HEK293T (cell line): ENCODE measurements around the gene GDF2.

Experiments
- CTCF ChIA-PET: fragments of 350-600 bp; formaldehyde crosslinking; extraction: SDS; loops from one replicate; lab custom pipeline; 2021; ENCODE audit warnings: antibody characterized with exemption, inconsistent platforms; lab: Yijun Ruan, JAX
- POLR2A ChIA-PET: fragments of 350-600 bp; formaldehyde crosslinking; extraction: SDS; loops from one replicate; lab custom pipeline; 2020; ENCODE audit warnings: antibody characterized with exemption, inconsistent platforms; lab: Yijun Ruan, JAX
- DNase-seq: peaks from one replicate; pipeline ENCODE4 v3.0.0; 2012; ENCODE audit warnings: mixed read lengths; ENCODE audit errors: extremely low spot score
- ARNT ChIP-seq: fragments of 450-650 bp; IDR thresholded peaks from 2 replicates; pipeline ENCODE4 v1.6.1; 2017; ENCODE audit warnings: mild to moderate bottlenecking
- BHLHE40 ChIP-seq: fragments of 450-650 bp; IDR thresholded peaks from 2 replicates; pipeline ENCODE4 v1.6.1; 2016; ENCODE audit warnings: mild to moderate bottlenecking, moderate library complexity, borderline replicate concordance
- CTBP1 ChIP-seq: fragments of 450-650 bp; IDR thresholded peaks from 2 replicates; pipeline ENCODE4 v1.6.1; 2016; ENCODE audit warnings: borderline replicate concordance
- ELF4 ChIP-seq: fragments of 450-650 bp; IDR thresholded peaks from 2 replicates; pipeline ENCODE4 v1.6.1; 2017; ENCODE audit warnings: antibody characterized with exemption
- FOXA1 ChIP-seq: fragments of 450-650 bp; IDR thresholded peaks from 2 replicates; pipeline ENCODE4 v1.6.1; 2016; ENCODE audit warnings: mild to moderate bottlenecking
- FOXK2 ChIP-seq: fragments of 450-650 bp; IDR thresholded peaks from 2 replicates; pipeline ENCODE4 v1.6.1; 2016; ENCODE audit warnings: mild to moderate bottlenecking
- FOXM1 ChIP-seq: fragments of 450-650 bp; IDR thresholded peaks from 2 replicates; pipeline ENCODE4 v1.6.1; 2017; ENCODE audit warnings: mild to moderate bottlenecking, borderline replicate concordance
- HDGF ChIP-seq: fragments of 450-650 bp; IDR thresholded peaks from 2 replicates; pipeline ENCODE4 v1.6.1; 2017; ENCODE audit warnings: antibody characterized with exemption, borderline replicate concordance
- L3MBTL2 ChIP-seq: fragments of 450-650 bp; conservative IDR thresholded peaks from 2 replicates; pipeline ENCODE4 v1.6.1; 2016; ENCODE audit warnings: mild to moderate bottlenecking
- LEF1 ChIP-seq: fragments of 450-650 bp; IDR thresholded peaks from 2 replicates; pipeline ENCODE4 v1.6.1; 2017; ENCODE audit warnings: mild to moderate bottlenecking, borderline replicate concordance
- NFRKB ChIP-seq: fragments of 450-650 bp; IDR thresholded peaks from 2 replicates; pipeline ENCODE4 v1.6.1; 2016; ENCODE audit warnings: mild to moderate bottlenecking, moderate library complexity
- PKNOX1 ChIP-seq: fragments of 450-650 bp; IDR thresholded peaks from 2 replicates; pipeline ENCODE4 v1.6.1; 2016
- SP1 ChIP-seq: fragments of 450-650 bp; IDR thresholded peaks from 2 replicates; pipeline ENCODE4 v1.6.1; 2017
- SUZ12 ChIP-seq: fragments of 450-650 bp; IDR thresholded peaks from 2 replicates; pipeline ENCODE4 v1.6.1; 2016; ENCODE audit warnings: mild to moderate bottlenecking
- TARDBP ChIP-seq: fragments of 450-650 bp; IDR thresholded peaks from 2 replicates; pipeline ENCODE4 v1.6.1; 2016
- ZNF384 ChIP-seq: fragments of 450-650 bp; IDR thresholded peaks from 2 replicates; pipeline ENCODE4 v1.6.1; 2016

The GDF2 gene

DNA sequence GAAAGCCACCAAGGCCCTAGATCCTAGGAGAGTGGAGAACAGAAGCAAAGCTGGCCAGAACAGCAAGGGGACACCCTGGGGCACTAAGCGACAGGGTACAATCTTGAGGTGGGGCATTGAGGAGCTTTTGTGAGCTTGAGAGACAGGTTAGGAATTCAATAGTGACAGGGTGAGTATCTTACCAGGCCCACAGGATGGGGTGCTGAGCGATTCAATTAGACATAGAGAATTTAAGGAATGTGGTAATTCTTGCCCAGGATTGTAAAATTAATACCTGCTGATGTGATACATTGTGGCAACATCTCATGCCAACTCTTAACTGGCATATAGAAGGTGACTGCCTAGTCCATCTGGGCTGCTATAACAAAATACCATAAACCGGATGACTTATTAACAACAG lies 39.9 kb downstream of the GDF2 start:
- TF ChIP-seq FOXK2 (no peak), ELF4 (no peak), LEF1 (no peak), HDGF (no peak), CTBP1 (no peak), ZNF384 (no peak), PKNOX1 (no peak), BHLHE40 (no peak), FOXM1 (no peak), SP1 (no peak), FOXA1 (no peak), NFRKB (no peak), ARNT (no peak), TARDBP (no peak)
- POLR2A ChIA-PET, result interaction anchor here (1.0 kb wide), 1 partner anchor 20 kb away, joined by 3 read pairs; no protein-coding TSS in a partner anchor
- CTCF ChIA-PET, result interaction anchor here (0.7 to 0.9 kb wide), 6 partner anchors 9 to 369 kb away, joined by 3 to 4 read pairs (median 4); no protein-coding TSS in a partner anchor
- DNase-seq, result no peak

DNA sequence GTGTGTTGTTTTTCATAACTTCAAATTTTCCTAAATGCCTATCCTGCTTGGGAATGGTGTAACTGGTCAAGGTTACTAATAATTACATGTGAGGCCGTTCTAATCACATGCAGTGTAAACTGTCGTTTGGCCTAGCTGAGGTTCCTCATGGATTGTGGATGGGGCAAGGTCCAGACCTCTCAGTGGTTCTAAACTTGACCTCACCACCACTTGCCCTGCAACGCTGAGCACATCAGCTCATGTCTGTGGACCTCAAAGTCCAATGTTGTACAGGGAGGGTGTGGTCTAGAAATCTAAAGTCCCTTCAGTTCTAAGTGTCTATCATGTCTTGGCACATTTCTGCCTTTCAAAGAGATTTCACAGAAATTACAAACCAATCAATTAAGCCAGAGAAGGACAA lies 41.5 kb downstream of the GDF2 start:
- ChIA-PET POLR2A (no interaction called here), CTCF (interaction anchor here (0.5 to 0.7 kb wide), 2 partner anchors 14 to 23 kb away, joined by 3 read pairs; no protein-coding TSS in a partner anchor)
- TF ChIP-seq ZNF384 (no peak), FOXM1 (no peak), SP1 (no peak), LEF1 (no peak), TARDBP (no peak), ARNT (no peak), BHLHE40 (no peak), NFRKB (no peak), SUZ12 (no peak), ELF4 (no peak), L3MBTL2 (no peak), PKNOX1 (no peak), CTBP1 (no peak), HDGF (no peak), FOXA1 (no peak), FOXK2 (no peak)
- DNase-seq, result no peak

DNA sequence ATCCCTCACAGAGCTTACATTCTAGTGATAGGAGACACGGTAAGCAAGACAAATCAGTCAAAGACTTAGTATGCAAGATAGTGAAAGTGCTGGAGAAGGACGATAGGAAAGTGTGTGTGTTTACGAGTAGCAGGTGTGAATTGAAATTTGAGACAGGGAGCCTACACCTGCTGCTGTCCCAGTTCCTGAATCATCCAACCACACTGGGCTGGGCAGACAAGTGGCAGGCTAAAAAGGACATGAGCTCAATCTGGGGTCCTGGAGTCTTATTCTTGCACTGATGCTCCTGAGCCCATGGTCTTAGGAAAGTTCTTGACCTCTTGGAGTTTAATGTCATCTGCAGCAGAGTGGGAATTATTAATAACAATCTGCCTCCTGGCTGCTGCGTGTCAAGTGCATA lies 42.1 kb downstream of the GDF2 start:
- POLR2A ChIA-PET, result no interaction called here
- DNase-seq, result no peak
- CTCF ChIA-PET, result no interaction called here
- TF ChIP-seq ELF4 (no peak), PKNOX1 (no peak), NFRKB (no peak), SUZ12 (no peak), SP1 (no peak), TARDBP (no peak)

GRCh38 chr10:47364911-47365310 lies 42.7 kb downstream of the GDF2 start:
- no peak for TF ChIP-seq SP1
- ChIA-PET CTCF (no interaction called here), POLR2A (no interaction called here)
- no peak for DNase-seq

- ChIA-PET CTCF (no interaction called here), POLR2A (interaction anchor here (1.0 kb wide), 1 partner anchor 9 kb away, joined by 3 read pairs; no protein-coding TSS in a partner anchor)
- no peak for DNase-seq
- TF ChIP-seq L3MBTL2, result no peak
- TF ChIP-seq CTBP1, result no peak
- TF ChIP-seq ARNT, result no peak
- no peak for TF ChIP-seq ZNF384
- TF ChIP-seq FOXA1, result no peak
- no peak for TF ChIP-seq BHLHE40
Observed at GRCh38 chr10:47365431-47366180, 43.4 kb downstream of the GDF2 start.

GRCh38 chr10:47366181-47366631 lies 44.0 kb downstream of the GDF2 start:
- no peak for DNase-seq
- ChIA-PET CTCF (no interaction called here), POLR2A (interaction anchor here (1.0 kb wide), 1 partner anchor 8 kb away, joined by 3 read pairs; no protein-coding TSS in a partner anchor)
- no peak for TF ChIP-seq LEF1
- TF ChIP-seq L3MBTL2, result no peak
- no peak for TF ChIP-seq FOXA1
- no peak for TF ChIP-seq ARNT
- no peak for TF ChIP-seq FOXK2
- TF ChIP-seq CTBP1, result no peak
